HG02938 (cell line): ENCODE measurements around the gene CNR2.
"Not testable (repeated sequence)": the region's sequence is repeated elsewhere in the genome, so short reads cannot be mapped to it uniquely, and the experiment has no call there.

ENCODE experiments used
- ATAC-seq: cut with Tn5 transposase; IDR thresholded peaks from one replicate; pipeline ENCODE4 v1.9.1; 2021; ENCODE audit warnings: mild to moderate bottlenecking, moderate library complexity; ENCODE audit not compliant: unreplicated experiment

Gene CNR2

DNA sequence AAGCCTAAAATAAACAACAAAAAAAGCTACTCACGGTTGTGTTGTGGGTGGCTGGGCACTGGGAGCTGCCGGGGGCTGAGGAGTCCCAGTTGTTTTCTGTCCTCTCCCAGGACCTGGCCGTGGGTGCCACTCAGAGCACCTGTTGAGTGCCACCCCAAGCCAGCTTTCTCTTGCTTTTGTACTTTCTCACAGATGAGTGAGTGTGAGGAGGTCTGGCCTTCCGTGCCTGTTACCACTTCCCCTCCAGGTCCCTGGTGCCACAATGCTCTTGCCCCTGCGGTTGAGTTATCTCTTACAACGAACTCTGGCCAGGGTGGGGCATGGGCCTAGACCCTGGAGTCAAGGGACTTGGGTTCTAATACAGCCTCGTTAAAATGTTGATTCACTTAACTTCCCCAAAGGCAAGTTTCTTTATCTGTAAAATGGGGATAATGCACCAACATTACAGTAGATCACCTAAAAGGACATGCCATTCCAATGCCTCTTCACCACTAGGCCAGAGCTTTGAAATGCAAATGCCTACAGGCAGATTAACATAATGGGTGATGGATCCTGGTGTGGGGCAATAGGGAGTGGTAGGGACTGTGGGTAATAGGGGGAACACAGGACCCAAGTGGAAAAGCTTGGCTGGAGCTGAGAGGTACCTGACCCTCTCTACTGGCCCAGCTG is at the start of gene CNR2:
Gene CNR2, minus strand, starts transcription at position 151 of the 669 bp plus-strand sequence. CDS start 37,745 bp downstream, outside the sequence.
- ATAC-seq = no peak

DNA sequence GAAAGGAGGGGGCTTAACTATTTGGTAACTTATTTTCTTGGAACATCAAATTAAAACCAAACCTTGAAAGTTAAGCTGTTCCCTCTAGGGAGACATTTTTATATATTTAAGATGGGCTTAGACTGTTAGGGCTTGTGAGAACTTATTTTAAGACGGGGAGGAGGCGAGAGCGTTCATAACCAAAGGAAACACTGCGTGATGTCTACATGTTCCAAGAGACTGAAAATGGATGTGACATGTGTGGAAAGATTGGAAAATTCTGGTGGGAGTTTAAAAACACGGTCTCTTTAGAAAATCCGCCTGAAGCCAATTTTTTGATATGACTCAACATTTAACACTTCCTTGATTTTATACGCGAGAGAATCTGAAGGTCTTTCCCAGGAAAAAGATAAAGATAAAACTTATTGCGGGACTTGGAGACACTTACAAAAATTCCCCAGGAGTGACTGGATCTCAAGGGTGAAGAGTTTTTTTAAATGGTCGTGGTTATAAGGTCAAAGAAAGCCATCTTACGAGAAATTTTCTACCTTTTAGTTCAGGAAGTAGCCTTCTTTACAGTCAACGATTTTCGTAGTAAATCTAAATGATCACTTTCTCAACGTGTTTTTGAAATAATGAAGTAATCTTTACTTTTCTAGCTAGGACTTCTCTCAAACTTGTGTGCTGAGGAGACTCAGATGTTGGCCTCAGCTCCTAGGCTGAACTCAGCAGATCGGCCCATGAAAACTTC is 47.3 kb upstream of the CNR2 start:
- no peak for ATAC-seq

DNA sequence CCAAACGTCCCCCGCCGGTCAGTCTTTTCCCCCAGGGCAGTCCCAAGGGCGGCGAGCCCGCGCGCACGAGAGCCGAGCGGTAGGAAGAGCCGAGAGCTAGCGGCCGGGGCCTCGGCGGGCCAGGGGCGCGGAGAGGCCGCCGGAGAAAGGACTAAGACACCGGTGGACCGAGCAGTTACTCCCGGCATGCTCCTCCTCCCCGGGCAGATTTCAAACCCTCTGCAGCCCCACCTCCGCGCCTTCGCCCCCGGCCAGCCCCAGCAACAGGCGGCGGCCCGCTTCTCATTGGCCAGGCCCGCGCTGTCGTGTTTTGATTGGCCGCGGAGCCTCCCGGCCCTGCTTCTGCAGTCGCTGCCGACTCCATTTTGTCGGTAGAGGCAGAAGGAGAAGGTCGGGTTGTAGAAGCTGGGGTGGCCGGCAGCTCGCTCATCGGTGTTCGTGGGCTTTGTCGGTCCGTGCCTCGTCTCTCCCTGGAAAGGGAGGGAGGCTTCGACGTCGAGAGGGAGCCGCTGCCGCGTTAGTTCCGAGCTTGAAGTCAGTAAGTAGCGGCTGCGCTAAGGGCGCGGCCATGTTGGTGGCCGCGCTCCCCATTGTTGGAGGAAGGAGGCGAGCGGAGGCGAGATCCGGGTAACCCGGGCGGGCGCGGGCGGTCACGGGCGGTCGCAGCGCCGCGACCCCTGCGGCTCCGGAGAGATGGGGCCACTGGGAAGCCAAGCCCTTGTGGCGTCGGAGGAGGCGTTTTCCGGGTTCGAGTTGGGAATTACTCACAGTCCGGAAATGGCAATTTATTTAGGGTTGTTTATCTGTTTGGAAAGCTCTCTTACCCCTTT is 46.5 kb upstream of the CNR2 start, which contains the start of gene PNRC2:
Gene PNRC2, plus strand, starts transcription at position 368 of the 830 bp plus-strand sequence. CDS start 1,630 bp downstream, outside the sequence.
- ATAC-seq = peak; percentile 71

DNA sequence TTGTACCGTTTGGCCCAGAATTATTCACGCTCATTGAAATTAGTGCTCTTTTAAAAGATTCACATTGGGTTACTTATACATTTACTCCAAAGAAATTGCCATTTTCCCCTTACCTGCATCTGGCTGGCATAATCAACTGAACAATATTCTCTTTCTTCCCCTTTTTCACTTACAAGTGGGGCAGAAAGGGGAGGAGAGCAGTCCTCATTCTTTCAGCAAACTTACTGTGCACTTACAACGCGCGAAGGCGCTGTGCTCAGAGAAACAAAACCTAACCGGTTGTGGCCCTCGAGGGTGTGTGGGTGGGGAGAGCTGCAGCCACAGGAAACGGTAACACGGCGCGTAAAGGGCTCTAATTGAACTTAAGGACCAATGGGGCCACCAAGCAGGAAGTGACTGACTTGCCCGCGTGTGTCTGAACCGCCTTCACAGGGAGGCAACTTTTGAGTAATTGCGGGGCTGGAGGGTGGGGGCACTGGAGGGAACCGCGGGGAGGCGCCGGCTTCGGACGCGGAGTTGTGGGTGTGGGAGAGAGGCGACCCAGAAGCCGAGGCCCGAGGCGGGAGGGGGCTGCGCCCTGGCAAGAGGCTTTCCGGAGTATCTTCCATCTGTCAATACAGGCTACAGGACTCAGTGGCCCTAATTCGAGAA is 45.8 kb upstream of the CNR2 start:
- peak; percentile 66 for ATAC-seq

DNA sequence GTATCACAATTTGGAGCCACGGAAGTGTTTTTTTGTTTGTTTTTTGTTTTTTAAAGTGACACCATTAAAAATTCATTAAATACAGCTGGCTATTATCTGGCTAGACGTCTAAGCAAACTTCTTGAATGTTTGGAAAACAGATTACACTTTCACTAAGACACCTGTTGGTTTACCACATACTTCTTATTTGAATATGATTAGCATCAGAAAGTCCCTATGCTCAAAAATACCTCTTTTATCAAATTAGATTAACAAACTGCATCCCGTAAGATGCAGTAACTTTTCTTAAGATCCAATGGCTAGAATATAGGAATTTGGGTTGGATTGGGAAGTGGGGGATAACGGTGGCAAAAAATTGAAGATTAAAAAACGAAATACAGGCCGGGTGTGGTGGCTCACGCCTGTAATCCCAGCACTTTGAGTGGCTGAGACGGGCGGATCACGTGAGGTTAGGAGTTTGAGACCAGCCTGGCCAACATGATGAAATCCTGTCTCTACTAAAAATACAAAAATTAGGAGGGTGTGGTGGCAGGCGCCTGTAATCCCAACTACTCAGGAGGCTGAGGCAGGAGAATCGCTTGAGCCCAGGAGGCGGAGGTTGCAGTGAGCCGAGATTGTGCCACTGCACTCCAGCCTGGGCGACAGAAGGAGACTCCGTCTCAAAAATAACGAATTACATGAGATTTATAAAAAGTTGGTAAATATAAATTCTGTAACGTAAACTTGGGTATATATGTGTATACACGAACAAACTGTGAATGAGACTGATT is 45.1 kb upstream of the CNR2 start:
- not testable (repeated sequence) for ATAC-seq

DNA sequence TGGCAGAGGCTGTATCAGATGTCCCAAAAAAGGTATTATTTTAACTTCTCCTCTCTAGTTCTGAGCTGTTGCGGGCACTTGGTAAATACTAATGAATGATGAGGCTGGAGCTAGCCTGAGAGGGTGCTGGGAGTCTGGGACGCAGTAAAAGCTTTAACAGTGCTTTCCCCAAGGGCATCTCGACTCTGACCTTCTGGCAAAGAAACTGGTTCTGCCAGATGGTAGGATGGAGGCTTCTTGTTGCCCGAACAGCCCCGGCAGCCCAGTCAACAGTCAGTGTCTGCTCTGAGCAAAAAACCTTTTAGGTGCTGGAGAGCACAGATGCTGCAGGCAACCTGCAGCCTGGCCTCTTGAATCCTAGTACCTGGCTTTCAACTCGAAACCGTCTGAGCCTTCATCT is 43.9 kb upstream of the CNR2 start:
- ATAC-seq = no peak

DNA sequence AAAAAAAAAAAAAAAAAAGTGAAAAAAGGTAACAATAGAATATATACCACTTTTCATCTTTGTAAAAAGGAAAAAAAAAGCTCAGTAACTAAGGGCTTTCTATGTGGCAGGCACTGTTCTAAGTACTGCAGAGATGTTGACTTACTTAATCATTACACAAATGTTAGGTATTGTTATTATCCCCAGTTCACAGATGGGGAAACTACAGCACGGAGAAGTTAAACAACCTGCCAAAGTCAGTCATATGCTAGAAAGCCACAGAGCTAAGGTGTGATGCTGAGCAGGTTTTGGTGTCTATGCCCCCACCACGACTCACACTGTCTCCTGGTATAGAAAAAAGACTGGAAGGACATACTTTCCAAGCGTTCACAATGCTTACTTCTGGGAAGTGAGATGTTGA is 39.9 kb upstream of the CNR2 start:
- no peak for ATAC-seq

DNA sequence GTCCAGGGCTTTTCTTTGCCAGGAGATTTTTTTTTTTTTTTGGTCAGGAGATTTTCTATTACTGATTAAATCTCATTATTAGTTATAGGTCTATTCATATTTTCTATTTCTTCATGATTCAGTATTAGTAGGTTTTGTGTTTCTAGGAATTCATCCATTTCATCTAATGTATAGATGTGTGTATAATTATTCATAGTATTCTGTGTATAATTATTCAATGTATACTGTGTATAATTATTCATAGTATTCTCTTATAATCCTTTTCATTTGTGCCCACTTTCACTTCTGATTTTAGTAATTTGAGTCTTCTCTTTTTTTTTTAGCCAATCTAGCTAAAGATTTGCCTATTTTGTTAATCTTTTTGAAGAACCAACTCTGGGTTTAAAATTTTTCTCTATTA is 34.2 kb upstream of the CNR2 start:
- no peak for ATAC-seq

DNA sequence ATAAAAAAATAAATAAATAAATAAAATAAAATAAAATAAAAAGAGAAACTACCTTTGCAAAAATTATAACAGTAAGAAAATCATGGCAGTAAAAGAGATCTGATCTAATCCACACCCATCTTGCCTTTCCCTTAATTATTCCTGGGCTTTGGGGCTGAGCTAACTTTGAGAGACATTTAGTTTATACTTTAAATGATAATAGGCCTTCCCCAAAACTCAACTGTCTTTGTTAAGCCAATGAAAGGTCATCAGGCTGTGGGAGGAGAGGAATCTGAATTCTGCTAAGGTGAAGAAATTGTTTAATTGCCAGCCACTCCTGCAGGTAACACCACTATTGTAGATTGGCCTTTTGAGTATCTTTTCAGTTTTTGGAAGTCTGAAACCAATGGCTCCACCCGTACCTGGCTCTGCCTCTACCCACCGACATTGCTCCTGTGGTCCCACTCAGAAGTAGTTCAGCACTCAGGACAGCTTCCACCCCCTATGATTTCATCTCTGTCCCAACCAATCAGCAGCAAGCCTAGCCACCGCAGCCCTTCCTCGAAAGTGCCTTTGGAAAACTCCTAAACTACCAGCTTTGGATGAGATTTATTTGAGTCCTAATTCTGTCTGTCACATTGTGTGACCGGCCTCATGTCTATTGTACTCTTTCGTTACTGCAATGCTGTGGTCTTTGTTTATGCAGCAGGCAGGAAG is 23.5 kb upstream of the CNR2 start:
- no peak for ATAC-seq

DNA sequence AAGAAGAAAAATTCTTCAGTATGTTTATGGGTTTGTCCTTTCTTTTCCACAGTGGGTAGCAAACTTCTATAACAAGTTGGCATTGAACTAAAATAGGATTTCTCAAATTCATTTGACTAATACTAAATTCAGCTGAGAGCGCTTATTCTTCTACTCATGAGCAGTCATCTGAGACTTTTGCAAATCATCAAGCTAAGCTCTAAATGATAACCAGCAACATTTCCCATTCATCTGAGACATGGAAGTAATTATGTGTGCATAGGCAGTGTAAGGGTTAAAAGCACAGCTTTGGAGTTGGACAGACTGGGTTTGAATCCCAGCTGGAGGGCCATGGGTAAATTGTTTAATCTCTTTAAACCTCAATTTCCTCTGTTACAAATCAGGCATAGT is 18.3 kb upstream of the CNR2 start:
- ATAC-seq = no peak

DNA sequence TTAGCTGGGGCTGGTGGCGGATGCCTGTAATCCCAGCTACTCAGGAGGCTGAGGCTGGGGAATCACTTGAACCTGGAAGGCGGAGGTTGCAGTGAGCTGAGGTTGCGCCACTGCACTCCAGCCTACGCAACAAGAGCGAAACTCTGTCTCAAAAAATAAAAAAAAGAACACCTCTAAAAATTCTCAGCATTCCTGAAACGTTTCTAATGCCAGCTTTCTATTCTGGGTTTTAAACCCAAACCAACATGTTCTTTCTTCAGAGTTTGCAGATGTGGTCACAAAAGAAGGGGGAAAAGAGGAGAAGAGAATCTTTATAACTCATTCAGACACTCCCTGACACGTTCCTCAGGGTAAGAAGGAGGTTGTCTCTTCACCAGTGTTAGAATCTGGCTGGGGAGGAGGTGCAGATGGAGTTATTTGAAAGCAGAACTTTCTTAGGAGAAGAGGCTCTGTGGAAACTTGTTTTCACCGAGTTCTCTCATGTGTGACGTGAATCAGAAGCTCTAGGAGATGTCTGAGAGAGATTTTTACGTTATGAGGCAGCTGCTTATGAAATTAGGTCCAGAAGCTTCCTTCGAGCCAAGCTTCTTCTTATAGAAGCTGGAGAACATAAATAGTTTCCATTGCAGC is 17.8 kb upstream of the CNR2 start:
- no peak for ATAC-seq

DNA sequence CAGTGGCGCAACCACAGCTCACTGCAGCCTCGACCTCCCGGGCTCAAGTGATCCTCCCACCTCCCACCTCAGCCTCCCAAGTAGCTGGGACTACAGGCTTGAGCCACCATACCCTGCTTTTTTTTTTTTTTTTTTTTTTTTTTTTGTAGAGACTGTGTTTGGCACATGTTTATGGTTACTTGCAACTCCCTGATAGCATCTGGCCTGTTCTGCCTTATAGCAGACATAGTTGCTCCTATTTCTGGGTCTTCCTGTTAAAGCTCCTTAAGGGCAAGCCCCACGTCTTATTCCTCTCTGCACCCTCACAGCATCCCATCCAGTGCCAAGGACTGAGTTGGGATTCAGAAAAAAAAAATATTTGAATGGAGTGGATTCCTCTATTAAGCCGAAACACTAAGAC is 17.1 kb upstream of the CNR2 start:
- ATAC-seq = no peak

DNA sequence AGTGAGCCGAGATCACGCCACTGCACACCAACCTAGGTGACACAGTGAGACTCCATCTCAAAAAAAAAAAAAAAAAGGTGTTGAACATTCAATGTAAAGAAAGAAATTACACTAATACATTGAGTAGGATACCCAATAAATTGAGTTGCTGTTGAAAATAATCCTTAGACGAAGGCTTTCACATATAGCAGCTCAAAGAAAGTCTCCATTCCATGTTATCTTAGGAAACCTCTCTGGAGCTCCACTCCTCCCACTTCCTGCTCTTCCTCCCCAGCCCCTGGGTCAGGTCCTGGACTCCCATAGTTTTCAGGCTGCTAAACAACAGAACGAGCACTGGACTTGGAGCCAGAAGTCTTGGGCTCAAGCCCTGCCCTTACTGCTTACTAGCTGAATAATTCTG is 15.6 kb upstream of the CNR2 start:
- no peak for ATAC-seq

DNA sequence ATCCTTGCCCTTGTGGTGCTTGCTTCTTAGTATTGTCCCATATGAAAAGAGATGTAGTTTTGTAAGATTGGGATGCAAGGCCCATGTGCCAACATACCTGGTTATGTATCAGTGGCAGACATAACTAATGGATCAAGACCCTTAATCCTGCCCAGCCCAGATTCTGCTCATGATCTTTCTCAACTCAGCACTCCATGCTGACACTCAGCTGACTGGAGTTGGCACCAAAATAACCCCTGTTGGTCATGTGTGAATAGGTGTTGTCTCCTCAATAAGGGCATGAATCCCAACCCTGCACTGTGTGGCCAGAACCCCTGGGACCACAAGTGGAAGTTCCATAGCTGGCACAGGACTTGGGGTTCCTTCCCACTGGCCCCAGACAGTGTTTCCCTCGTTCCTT is 13.9 kb upstream of the CNR2 start:
- no peak for ATAC-seq

DNA sequence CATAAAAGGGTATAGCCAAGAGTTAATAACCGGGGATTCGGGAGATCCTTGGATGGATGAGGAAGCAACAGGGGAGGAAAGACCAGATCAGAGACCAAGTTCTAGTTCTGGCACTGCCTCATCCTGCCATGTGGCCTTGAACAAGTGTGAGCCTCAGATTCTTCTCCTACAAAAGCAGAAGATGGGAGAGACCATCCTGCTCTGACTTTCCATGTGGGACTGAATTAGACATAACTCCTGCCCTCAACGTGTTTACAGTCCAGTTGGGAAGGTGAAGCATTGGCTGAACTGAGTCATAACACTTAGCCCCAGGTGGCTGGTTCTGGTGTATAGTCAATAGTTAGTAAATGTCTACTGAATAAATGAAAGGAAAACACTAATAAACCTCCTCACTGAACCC is 12.1 kb upstream of the CNR2 start:
- no peak for ATAC-seq

DNA sequence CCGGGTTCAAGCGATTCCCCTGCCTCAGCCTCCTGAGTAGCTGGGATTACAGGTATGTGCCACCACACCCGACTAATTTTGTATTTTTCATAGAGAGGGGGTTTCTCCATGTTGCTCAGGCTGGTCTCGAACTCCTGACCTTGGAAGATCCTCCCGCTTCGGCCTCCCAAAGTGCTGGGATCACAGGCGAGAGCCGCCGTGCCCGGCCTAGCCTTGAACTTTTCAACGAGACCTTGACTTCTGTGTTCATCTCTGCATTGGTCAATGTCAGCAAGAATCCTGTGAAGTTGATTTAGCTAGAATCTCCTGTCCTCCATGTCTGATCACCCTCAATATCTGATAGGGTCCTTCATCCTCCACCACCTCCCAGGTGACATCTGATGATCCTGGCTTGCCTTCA is 11.4 kb upstream of the CNR2 start:
- ATAC-seq = no peak

DNA sequence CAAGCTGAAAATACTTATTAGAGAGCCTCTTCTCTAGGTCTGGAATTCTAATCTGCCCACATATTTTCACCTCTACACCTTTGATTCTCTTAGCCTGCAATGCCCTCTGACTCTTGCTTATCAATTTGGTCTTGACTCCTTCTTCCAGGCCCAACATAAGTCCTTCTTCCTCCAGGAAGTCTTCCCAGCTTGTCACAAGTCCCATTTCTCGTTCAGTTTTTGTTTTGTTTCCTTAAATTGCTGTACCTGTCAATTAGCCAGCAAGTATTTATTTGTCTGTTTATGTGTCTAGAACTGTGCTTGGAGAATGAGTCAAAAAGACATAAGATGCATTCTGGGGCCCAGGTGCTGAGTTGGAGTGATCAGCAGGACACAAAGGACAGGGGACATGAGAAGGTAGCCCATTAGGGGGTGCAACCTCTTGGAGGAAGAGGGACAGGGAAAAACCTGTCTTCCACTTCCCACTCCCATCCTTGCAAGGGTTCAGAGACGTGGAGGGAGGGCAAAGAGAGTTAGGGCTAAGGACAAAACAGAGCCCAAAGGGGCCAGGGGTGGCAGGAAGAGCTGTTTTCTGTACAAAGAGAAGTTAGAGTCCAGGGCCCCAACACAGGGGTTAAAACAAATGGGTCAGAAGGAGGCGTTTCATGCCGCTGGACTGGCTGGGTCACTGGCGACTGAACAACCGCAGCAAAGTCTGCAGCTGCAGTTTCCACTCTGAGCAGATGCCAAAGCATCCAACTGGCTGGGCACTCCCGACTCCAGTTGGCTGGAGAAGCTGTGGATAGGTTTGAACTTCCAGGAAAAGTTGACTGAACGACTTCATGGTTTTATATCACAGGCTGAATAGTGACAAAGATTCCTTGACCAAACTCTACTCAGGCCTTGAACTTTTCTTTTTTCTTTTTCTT is 10.7 kb upstream of the CNR2 start:
- ATAC-seq = no peak

DNA sequence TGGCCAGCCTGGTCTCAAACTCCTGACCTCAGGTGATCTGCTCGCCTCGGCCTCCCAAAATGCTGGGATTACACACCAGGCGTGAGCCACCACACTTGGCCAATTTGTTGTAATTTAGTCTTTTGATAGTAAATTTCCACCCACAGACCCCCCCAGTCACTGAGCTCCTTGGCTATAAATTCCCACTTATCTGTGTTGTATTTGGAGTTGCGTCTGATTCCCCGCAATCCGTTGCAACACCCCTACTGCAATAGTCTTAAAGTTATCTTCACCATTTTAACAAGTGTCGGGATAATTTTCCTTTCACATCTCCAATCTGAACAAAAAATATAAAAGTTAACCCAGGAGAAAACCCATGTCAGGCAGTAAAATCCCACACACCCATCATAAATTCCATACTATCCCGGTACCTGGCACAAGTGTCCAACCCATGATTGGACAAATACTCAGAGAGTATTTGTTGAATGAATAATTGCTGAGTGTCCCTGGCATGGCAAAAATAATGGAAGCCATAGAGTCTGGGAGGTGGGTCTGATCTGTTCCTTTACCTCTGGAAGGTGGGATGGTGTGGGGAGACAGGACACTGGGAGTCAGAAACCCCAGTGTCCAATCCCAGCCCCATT is 9.3 kb upstream of the CNR2 start:
- ATAC-seq = no peak
